Right forelimb (tissue), 1 donor: Measurements from ENCODE around the gene TRIM7.
"Not testable (repeated sequence)": the region's sequence is repeated elsewhere in the genome, so short reads cannot be mapped to it uniquely, and the experiment has no call there.

ENCODE experiments used
- DNase-seq: peaks from one replicate; pipeline ENCODE4 v3.0.0-alpha.2; 2018

Gene TRIM7

GRCh38 chr5:181210698-181211097 lies 5.7 kb upstream of the TRIM7 start:
- DNase-seq, result not testable (repeated sequence)

DNA sequence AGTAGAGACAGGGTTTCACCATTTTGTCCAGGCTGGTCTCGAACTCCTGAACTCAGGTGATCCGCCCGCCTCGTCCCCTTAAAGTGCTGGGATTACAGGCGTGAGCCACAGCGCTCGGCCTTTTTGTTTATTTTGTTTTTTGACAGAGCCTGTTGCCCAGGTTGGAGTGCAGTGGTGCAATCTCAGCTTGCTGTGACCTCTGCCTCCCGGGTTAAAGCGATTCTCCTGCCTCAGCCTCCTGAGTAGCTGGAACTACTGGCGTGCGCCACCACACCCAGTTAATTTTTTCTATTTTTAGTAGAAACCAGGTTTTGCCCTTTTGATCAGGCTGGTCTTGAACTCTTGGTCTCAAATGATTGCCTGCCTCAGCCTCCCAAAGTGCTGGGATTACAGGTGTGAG lies 5.2 kb upstream of the TRIM7 start:
- not testable (repeated sequence) for DNase-seq

DNA sequence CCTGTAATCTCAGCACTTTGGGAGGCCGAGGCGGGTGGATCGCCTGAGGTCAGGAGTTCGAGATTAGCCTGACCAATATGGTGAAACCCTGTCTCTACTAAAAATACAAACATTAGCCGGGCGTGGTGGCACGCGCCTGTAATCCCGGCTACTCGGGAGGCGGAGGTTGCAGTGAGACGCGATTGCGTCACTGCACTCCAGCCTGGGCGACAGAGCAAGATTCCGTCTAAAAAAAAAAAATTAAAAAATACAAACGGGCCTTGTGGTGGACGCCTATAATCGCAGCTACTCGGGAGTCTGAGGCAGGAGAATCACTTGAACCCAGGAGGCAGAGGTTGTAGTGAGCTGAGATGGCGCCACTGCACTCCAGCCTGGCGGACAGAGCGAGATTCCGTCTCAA lies 4.0 kb upstream of the TRIM7 start:
- not testable (repeated sequence) for DNase-seq

DNA sequence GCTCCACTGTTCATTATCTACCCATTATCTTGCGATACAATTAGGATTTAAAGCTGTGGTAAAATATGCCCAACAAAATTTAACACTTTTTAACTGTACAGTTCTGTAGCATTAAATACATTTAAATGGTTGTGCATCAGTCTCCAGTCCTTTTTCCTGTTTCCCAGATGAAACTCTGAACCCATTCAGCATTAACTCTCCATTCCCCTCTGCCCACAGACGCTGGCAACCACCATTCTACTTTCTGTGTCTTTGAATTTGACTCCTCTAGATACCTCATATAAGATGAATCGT lies 2.9 kb upstream of the TRIM7 start:
- DNase-seq, result no peak

DNA sequence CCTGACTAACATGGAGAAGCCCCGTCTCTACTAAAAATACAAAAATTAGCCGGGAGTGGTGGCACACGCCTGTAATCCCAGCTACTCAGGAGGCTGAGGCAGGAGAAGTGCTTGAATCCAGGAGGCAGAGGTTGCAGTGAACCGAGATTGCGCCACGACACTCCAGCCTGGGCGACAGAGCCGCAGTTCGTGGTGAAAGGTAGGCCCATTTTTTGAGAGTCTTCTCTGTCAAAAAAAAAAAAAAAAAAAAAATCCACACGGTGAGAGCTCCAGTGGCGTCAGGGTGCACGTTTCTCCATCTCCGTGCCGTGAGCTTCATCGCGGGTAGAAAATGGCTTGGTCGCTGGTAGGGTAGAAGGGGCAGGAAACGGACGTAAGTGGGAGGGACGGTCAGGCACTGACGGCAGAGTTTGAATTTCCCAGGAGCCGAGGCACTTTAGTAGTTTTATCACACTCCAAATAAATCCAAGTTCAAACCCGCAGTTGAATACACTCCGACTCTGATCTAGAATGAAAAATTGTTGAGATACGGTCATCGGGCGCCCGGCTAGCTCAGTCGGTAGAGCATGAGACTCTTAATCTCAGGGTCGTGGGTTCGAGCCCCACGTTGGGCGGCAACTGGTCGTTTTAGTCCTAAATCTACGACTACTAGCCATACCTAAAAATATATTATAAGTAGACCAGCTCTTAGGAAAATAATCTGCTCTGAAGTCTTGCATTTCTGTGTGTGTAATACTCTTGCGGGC lies 2.4 kb upstream of the TRIM7 start:
- DNase-seq, result peak; percentile 87

DNA sequence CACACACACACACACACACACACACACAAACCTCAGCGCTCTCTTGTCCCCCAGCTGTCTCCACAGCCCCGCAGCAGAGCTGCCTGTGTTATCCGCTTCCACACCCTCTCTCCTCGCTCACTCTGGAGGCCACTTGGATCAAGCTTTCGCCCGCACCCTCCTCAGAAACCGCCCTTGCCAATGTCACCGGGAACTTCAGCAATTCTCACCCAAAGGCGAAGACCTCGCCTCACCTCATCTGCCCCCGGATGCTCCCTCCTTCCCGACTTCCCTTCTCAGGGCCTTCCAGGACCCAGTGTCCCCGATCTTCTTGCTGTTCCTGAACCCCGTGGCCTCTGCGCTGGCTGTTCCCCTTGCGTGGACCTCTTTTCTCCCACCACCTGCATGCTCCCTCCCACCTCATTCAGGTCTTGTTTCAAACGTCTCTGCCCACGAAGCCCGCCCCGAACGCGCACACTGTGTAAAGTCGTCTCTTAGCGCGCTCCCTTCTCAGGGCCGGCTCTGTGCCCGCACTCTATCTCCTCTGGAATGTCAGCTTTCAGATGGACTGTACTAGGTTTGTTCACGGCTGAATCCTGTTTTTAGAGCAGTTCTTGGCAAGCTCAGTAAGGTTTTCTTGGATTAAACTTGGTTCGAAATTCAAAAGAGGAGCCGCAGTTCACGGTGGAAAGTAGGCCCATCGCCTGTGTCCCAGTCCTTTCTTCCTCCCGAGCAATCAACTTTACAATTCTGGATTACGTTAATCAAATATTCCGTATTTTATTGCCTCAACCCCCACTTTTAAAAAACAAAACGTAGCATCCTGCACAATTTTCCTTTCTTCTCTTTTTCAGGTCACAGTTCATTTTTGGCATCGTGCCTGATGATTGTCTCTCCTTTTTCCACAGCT lies 1.0 kb upstream of the TRIM7 start:
- peak; percentile 69 for DNase-seq

- peak; percentile 67 for DNase-seq
Measured at GRCh38 chr5:181204113-181204825, 727 bp downstream of the TRIM7 start.

DNA sequence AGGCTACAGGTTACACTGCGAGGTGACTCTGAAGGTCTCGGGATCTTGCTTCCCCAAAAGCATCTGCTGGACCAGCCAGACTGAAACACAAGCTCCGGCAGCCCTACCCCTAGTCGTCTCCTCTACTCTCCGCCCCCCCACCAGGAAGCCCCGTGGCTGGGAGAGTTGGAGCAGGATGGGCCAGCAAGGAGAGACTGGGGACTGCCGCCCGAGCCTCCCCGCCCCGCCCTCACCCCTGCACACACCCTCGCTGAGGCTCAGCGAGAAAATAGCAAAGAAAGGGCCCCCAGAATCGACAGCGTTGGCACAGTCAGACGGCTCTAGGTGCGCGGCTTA lies 1.3 kb downstream of the TRIM7 start:
- DNase-seq, result no peak

DNA sequence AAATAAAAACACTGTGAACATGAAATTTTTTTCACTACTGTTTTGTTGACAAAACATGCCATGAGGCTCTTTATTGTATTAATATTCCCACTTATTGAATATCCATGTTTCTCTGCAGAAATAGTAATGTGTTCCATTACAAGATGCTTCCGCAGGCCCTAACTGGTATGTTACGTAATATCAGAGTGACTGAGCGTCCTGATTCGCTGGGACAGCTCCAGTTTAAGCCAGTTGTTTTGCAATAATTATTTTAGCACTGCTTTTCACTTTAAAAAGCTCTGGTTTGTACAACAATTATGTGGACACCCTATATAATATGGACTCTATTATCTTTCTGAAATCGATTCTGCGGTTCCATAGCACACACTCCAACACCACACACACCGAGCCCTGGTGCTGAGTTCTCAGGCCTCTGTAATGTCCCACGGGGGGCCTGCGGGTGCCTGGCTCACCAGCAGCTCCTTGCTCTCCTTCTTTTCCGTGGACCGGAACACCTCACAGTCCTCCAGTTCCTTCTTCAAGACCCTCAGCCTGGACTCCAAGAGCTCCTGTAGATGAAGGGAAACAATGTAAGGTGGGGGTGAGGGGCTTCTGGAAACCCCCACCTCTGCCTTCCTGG lies 1.8 kb downstream of the TRIM7 start:
- no peak for DNase-seq

GRCh38 chr5:181200816-181201215 lies 4.2 kb downstream of the TRIM7 start:
- DNase-seq, result no peak

DNA sequence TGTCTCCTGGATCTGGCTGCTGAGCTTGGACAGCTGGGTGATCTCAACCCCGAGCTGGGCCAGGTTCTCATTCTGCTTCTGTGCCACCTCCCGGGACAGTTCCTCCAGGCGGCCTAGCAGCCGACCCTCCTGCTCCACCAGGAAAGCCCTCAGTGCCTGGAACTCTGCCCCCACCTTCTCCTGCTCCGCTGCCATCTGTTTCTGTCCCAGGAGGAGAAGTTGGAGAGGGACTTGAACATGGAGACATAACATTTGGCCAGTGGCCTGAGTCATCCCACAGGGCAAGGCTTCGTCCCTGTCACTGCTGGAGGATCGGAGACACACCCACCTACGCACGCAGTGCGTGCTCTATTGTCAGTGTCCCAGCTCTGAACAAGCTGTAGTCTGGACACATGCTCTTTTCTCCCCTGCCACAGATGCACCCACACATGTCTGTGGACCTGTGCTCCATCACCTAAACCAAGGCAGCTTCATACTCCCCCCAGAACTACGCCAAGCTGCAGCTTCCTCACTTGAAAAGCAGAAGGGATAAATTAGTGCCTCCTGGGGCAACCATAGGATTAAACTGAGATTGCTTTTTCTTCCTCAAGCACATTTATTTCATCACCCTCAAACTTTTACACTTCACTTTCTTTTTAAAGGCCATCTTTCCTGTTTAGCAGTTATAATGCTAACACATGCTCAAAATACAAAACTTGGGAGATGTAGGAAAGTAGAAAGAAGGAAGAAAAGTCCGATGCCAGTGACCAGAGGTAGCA lies 4.9 kb downstream of the TRIM7 start:
- DNase-seq, result no peak

- no peak for DNase-seq
Measured at GRCh38 chr5:181198905-181199519, 6.0 kb downstream of the TRIM7 start.

GRCh38 chr5:181198106-181198685 lies 6.8 kb downstream of the TRIM7 start:
- no peak for DNase-seq

DNA sequence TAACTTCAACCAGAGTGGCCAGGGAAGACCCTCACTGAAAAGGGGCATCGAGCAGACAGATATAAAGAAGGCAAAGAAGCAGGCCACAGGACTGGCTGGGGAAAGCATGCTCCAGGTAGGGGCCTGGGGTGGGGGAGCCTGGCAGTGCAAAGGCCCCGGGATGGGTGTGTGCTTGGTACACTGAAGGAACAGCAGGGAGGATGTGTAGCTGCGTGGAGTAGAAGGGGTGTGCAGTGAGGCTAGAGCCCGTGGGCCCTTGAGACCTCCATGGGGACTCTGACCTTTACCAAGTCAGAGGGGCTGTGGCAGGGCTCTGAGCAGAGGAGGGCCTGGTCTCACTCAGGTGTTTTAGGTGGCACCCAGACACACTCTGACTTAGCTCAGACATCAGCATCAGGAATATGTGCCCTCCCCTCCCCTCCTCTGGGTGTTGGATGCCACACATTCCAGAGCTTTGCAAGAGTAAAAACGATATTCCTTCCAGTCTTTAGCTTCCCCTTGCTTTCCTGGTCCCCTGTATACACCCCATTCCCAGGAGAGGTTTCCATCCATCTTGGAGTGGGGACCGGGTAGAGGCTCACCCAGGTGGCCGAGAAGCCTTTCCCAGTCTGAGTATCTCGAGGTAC lies 7.6 kb downstream of the TRIM7 start:
- DNase-seq, result no peak

DNA sequence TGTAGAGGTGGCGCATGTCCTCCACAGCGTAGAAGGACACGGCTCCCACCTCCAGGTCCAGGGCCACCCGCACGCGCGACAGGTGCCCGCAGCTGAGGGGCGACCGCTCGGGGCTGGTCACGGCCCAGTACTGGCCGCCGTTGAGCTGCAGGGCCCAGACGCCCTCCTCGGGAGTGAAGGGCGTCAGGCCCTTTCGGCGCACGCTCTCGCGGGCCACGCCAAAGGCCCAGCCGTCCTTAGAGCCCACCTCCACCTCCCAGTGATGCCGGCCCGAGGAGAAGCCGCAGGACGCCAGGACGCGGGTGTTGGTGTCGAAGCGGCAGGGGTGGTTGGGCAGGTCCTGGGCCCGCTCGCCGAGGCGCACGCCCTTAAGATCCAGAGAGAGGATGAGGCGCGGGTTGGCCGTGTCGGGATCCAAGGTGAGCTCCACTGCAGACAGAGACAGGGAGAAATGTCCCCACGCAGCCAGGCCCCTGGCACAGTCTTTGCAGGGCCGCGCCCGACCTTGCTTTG lies 9.7 kb downstream of the TRIM7 start:
- no peak for DNase-seq

- DNase-seq, result no peak
Measured at GRCh38 chr5:181194489-181195248, 10.3 kb downstream of the TRIM7 start.

DNA sequence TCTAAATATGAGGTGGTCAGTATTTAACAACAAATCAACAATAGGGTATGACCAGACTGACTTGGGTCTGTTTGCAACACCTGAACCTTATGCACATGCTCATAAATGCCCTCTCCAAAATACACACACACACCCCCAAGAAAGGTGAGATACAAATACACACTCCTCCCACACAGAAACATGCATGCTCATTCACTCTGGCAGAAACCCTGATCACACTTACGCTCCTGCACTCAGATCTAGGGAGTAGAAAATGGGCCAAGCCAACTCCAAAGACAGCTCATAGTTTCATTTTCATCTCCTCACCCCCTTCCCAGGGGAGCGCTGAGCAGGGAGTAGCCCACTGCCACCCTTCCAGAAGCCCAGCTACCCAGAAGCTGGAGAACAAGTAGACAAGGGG lies 11.3 kb downstream of the TRIM7 start:
- no peak for DNase-seq

DNA sequence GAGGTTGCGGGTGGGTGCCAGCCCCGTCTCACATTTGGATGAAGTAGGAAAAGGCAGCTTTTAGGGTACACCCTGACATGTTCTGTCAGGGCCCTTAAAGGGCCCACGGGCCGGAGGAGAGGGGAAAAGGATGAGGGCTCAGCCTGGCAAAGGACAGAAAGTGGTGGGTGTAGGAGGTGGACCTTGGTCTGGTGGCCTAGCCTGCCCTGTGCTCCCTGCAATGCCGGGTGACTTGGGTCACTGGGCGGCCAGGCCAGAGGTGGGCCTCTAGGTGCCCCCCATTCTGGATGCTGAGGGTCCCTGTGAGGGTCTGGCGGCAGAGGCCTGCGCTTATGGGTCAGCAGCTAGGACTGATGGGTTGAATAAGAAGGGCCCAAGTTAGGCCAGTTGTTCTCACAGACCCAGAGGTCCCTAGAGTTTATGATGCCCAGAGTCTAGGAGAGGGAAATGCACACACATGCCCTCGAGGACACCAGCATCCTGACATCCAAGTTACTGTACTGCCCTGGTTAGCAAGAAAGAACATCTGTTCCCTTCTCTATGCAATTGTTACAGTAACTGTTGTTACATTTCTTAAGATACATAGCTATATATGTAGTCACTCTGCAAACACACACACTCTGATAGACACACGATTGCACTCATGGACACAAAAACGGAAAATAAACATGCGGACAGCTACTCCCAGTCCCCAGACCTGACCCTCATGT lies 12.5 kb downstream of the TRIM7 start:
- no peak for DNase-seq

- DNase-seq, result peak; percentile 100
Measured at GRCh38 chr5:181191526-181192336, 13.3 kb downstream of the TRIM7 start.
